Measurements from ENCODE around the gene EVC2.
"Not testable (repeated sequence)": the region's sequence is repeated elsewhere in the genome, so short reads cannot be mapped to it uniquely, and the experiment has no call there.

EVC2 gene

GRCh38 chr4:5615496-5616075 lies 92.8 kb downstream of the EVC2 start:
- DNase-seq (ENCODE audit: low read depth), result no peak
- H3K4me3 ChIP-seq (replicated peaks; ENCODE audit: low read depth, low read length), result no peak overlapping the region
- TF ChIP-seq, protein P1, sequence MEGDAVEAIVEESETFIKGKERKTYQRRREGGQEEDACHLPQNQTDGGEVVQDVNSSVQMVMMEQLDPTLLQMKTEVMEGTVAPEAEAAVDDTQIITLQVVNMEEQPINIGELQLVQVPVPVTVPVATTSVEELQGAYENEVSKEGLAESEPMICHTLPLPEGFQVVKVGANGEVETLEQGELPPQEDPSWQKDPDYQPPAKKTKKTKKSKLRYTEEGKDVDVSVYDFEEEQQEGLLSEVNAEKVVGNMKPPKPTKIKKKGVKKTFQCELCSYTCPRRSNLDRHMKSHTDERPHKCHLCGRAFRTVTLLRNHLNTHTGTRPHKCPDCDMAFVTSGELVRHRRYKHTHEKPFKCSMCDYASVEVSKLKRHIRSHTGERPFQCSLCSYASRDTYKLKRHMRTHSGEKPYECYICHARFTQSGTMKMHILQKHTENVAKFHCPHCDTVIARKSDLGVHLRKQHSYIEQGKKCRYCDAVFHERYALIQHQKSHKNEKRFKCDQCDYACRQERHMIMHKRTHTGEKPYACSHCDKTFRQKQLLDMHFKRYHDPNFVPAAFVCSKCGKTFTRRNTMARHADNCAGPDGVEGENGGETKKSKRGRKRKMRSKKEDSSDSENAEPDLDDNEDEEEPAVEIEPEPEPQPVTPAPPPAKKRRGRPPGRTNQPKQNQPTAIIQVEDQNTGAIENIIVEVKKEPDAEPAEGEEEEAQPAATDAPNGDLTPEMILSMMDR (IDR thresholded peaks at IDR 0.05; ENCODE audit: low read length, missing control alignments), result no peak

- TF ChIP-seq, protein P1 (IDR thresholded peaks at IDR 0.05; ENCODE audit: low read length, missing control alignments), result no peak
- DNase-seq (ENCODE audit: low read depth), result no peak
- H3K4me3 ChIP-seq (replicated peaks; ENCODE audit: low read depth, low read length), result no peak overlapping the region
Measured at GRCh38 chr4:5611750-5612149, 96.6 kb downstream of the EVC2 start.

GRCh38 chr4:5609306-5610007 lies 98.9 kb downstream of the EVC2 start:
- no peak overlapping the region for H3K4me3 ChIP-seq (replicated peaks; ENCODE audit: low read depth, low read length)
- TF ChIP-seq, protein P1 (IDR thresholded peaks at IDR 0.05; ENCODE audit: low read length, missing control alignments), result no peak
- no peak for DNase-seq (ENCODE audit: low read depth)

GRCh38 chr4:5593828-5594227 lies 114.5 kb downstream of the EVC2 start:
- not testable (repeated sequence) for H3K4me3 ChIP-seq (replicated peaks; ENCODE audit: low read depth, low read length); DNase-seq (ENCODE audit: low read depth)

DNA sequence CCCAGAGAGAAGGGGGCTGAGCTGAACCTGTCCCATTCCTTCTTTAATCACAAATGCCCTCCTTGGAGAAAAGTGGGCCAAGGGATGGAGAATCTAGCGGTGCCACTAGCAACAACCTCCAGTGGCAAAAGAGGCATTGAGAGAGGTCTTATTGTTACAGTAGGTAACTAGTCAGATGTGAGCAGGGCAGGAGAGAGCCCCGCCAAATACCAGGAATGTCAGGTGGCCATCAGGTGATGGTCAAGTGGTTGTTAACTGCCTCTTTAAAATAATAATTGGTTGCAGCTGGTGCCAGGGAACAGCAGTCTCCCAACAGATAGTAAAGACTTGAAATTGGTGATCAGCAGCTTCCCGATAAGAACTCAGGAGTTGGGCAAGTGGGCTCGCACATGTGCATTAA lies 116.1 kb downstream of the EVC2 start:
- H3K4me3 ChIP-seq (replicated peaks; ENCODE audit: low read depth, low read length), result no peak overlapping the region
- no peak for DNase-seq (ENCODE audit: low read depth)
- TF ChIP-seq, protein P1 (IDR thresholded peaks at IDR 0.05; ENCODE audit: low read length, missing control alignments), result no peak

DNA sequence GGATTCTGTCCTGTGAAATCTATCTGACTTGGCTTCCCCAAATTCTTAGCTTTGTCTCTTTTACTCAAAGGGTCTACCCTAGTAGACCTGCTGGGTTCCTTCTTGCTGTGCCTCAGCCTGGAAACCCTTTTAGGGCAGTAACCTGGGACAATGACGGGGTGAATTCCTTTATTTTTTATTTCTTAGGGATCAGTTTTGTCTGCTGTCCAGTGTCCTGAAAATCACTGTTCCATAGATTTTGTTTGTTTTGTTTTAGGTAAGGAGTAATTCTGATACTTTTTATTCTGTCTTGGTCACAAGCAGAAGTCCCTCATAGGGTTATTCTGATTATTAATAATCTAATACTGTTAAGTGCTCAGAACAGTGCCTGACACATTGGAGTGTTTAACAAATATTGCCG lies 118.9 kb downstream of the EVC2 start:
- no peak overlapping the region for H3K4me3 ChIP-seq (replicated peaks; ENCODE audit: low read depth, low read length)
- TF ChIP-seq, protein P1 (IDR thresholded peaks at IDR 0.05; ENCODE audit: low read length, missing control alignments), result no peak
- no peak for DNase-seq (ENCODE audit: low read depth)

DNA sequence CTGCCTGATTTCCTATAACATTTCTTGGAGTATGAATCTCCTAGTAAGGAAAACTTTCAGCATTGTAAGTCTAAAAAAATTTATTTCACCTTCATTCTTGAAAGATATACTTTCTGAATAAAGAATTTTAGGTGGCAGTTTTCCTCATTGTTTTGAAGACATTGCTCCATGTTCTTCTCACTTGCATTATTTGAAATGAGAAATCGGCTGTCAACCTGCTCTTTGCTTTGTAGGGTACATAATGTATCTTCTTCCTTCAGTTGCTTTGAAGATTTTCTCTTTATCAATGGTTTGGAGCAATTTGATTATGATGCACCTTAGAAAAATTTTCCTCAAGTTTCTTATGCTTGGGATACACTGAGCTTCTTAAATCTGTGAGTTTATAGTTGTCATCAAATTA lies 120.3 kb downstream of the EVC2 start:
- no peak for DNase-seq (ENCODE audit: low read depth)
- H3K4me3 ChIP-seq (replicated peaks; ENCODE audit: low read depth, low read length), result no peak overlapping the region
- TF ChIP-seq, protein P1 (IDR thresholded peaks at IDR 0.05; ENCODE audit: low read length, missing control alignments), result no peak

Data from fibroblast of pulmonary artery (primary cell).